ENCODE measurements around the gene MATK. TPM values are rescaled to one million over a fixed set of nuclear protein-coding genes. Genes with fewer than 3 reads are reported as not detected.

Gene MATK
- total RNA-seq, 3 donors from 2014 or later = 1.8 to 5.6 (median 5.2) TPM

- Histone ChIP-seq H3K36me3 (no peaks in the 10 kb centered on the region), H3K4me1 (no peaks in the 10 kb centered on the region), H3K9me3 (peaks cover under 1% of the 10 kb centered on the region in 2 donors), H3K4me3 (no peak overlapping the region), H3K27me3 (no peaks in the 10 kb centered on the region), H3K27ac (no peak overlapping the region)
- intact Hi-C loops (cut with DNase I; ENCODE audit: low total_unique reads) = no loop called here
- no peak for DNase-seq (ENCODE audit: low spot score in 2 of 2)
- TF ChIP-seq POLR2A (IDR thresholded peaks at IDR 0.05) = no peak
- no peak for TF ChIP-seq POLR2AphosphoS5 (IDR thresholded peaks at IDR 0.05)
- TF ChIP-seq CTCF (IDR thresholded peaks at IDR 0.05) = no peak
These were observed 51.9 kb downstream of the MATK start for GRCh38 chr19:3734310-3734600.

GRCh38 chr19:3733549-3734309, 52.5 kb downstream of the MATK start:
- no peak for DNase-seq (ENCODE audit: low spot score in 2 of 2)
- intact Hi-C loops (cut with DNase I; ENCODE audit: low total_unique reads) = no loop called here
- no peak for TF ChIP-seq POLR2A (IDR thresholded peaks at IDR 0.05)
- no peak for TF ChIP-seq POLR2AphosphoS5 (IDR thresholded peaks at IDR 0.05)
- TF ChIP-seq CTCF (IDR thresholded peaks at IDR 0.05) = no peak
- Histone ChIP-seq H3K4me3 (no peak overlapping the region), H3K27ac (no peak overlapping the region), H3K9me3 (peaks cover 6% of the 10 kb centered on the region in 2 donors), H3K4me1 (no peaks in the 10 kb centered on the region), H3K27me3 (no peaks in the 10 kb centered on the region), H3K36me3 (no peaks in the 10 kb centered on the region)

- no peak overlapping the region for H3K27ac ChIP-seq
- H3K36me3 ChIP-seq = no peaks in the 10 kb centered on the region
- no peak for DNase-seq (ENCODE audit: low spot score in 2 of 2)
- H3K27me3 ChIP-seq = no peaks in the 10 kb centered on the region
- peaks cover 6% of the 10 kb centered on the region in 2 donors for H3K9me3 ChIP-seq
- intact Hi-C loops (cut with DNase I; ENCODE audit: low total_unique reads) = no loop called here
- TF ChIP-seq POLR2A (IDR thresholded peaks at IDR 0.05) (no peak), POLR2AphosphoS5 (IDR thresholded peaks at IDR 0.05) (no peak), CTCF (IDR thresholded peaks at IDR 0.05) (no peak)
- H3K4me1 ChIP-seq = no peaks in the 10 kb centered on the region
- H3K4me3 ChIP-seq = no peak overlapping the region
These were observed 54.1 kb downstream of the MATK start for GRCh38 chr19:3732108-3732507.

- Histone ChIP-seq H3K27ac (no peak overlapping the region), H3K27me3 (no peaks in the 10 kb centered on the region), H3K4me1 (no peaks in the 10 kb centered on the region), H3K9me3 (peaks cover 6% of the 10 kb centered on the region in 2 donors), H3K4me3 (no peak overlapping the region), H3K36me3 (no peaks in the 10 kb centered on the region)
- intact Hi-C loops (cut with DNase I; ENCODE audit: low total_unique reads) = no loop called here
- TF ChIP-seq POLR2A (IDR thresholded peaks at IDR 0.05) (no peak), POLR2AphosphoS5 (IDR thresholded peaks at IDR 0.05) (no peak), CTCF (IDR thresholded peaks at IDR 0.05) (no peak)
- no peak for DNase-seq (ENCODE audit: low spot score in 2 of 2)
These were observed 55.7 kb downstream of the MATK start for GRCh38 chr19:3730457-3730958.

Other genes starting within 250 kb of the MATK start
- 1 to 10 TPM in 1 of 3 donors, not detected in 2; 2.0 TPM for gene TEKTIP1, start 247.2 kb downstream of the MATK start, total RNA-seq
- gene MFSD12, start 228.8 kb downstream of the MATK start, total RNA-seq = 10 to 100 TPM; 44.5 to 50.9 (median 44.9) TPM
- 100 to 1,000 TPM; 120 to 142 (median 127) TPM for gene HMG20B, start 213.4 kb downstream of the MATK start, total RNA-seq
- gene GIPC3, start 200.9 kb downstream of the MATK start, total RNA-seq = under 1 TPM; 0.29 to 0.66 (median 0.64) TPM
- under 1 TPM; 0.32 to 0.44 (median 0.33) TPM for gene TBXA2R, start 179.5 kb downstream of the MATK start, total RNA-seq
- gene CACTIN, start 159.6 kb downstream of the MATK start, total RNA-seq = 10 to 100 TPM; 21.8 to 30.5 (median 27.5) TPM
- 10 to 100 TPM; 14.6 to 15.7 (median 15.7) TPM for gene PIP5K1C, start 85.9 kb downstream of the MATK start, total RNA-seq
- 10 to 100 TPM in 2 of 3 donors, under 1 TPM in 1; 0.16 to 36.6 (median 20.0) TPM for gene TJP3, start 78.0 kb downstream of the MATK start, total RNA-seq
- 10 to 100 TPM; 24.0 to 24.9 (median 24.6) TPM for gene APBA3, start 24.7 kb downstream of the MATK start, total RNA-seq
- gene MRPL54, start 23.7 kb downstream of the MATK start, total RNA-seq = 10 to 100 TPM; 69.9 to 81.5 (median 73.4) TPM
- under 1 TPM in 1 of 3 donors, not detected in 2; 0.66 TPM for gene RAX2, start 14.2 kb downstream of the MATK start, total RNA-seq
- gene ZFR2, start 82.7 kb upstream of the MATK start, total RNA-seq = under 1 TPM in 1 of 3 donors, not detected in 2; 0.98 TPM
- under 1 TPM in 1 of 3 donors, not detected in 2; 0.73 TPM for gene ATCAY, start 94.3 kb upstream of the MATK start, total RNA-seq
- under 1 TPM in 2 of 3 donors, not detected in 1; 0.73 to 0.98 TPM for gene NMRK2, start 146.7 kb upstream of the MATK start, total RNA-seq
- 10 to 100 TPM; 60.3 to 68.6 (median 62.6) TPM for gene DAPK3, start 184.7 kb upstream of the MATK start, total RNA-seq
- gene EEF2, start 199.1 kb upstream of the MATK start, total RNA-seq = 1,000 to 10,000 TPM; 1,628 to 2,598 (median 1,993) TPM
- gene PIAS4, start 221.4 kb upstream of the MATK start, total RNA-seq = 10 to 100 TPM in 2 of 3 donors, 1 to 10 TPM in 1; 9.4 to 17.0 (median 15.7) TPM